ENCODE measurements around the gene PFDN2.

The PFDN2 gene

DNA sequence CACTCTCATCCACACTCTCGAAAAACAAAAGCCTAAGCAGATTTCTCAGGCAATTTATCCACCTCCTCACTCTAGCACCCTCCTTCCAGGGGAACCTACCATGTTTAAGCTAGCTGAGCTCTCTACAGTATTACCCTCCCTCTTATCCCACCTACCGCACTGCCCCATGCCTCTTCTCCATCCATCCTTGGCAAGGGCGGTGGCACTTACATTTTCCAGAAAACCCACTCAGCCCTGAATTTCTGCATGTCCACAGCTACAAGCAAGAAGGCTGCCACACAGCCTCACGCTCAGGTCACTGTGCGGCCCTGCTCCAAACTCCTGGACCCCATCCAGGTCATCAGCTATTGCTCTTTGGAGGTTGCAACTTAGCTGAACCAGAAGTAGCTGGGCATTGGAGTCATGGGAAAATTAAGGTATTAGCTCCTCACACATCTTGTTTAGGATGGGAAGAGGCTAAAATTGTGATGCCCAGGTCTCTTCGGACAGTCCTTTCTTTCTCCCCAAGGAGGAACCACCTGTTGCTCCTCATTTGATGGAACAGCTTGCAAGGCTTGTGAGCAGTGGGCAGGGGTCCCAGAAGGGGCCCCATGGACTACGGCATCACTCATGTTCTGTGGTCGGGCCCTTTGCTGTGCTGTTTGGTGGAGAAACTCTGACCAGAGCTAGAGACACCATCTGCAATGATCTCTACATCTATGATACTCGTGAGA is 18.6 kb downstream of the PFDN2 start:
- DNase-seq: no peak

DNA sequence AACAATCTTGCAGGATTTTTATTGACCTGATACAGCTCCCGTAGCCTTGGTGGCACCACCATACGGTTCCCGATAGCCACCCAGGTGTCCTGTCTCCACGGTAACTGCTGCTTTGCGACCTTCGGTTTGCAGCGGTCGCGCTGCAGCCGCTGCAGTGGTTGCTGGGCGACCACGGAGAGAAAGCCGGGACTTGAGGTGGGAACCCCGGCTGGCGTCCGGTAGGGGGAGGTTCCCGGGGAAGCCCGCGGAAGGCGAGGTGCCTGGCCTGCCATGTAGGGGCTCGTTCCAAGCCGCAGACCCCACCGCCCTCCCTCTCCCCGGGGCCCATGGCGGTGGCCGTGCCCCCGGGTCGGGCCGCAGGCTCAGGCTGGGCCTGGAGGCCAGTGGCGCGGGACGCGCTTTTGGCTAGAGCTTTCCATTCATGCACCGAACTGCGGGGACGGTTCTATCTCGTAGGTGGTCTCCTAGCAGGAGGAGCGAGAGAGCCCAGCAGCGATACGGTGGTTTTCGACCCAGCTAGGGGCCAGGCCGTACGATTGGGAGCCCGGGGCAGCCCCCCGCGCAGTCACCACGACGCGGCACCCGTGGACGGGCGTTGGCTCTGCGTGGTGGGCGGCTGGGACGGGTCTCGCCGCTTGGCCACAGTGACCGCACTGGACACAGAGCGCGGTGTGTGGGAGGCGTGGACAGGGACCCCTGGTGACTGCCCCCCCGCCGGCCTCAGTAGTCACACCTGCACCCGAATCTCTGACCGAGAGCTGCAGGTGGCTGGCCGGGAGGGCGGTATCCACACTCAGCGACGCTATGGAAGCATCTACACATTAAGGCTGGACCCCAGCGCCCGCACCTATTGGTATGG is 19.4 kb downstream of the PFDN2 start, which contains the start of gene KLHDC9:
Gene KLHDC9 (plus strand): TSS at position 152 of the 859 bp plus-strand sequence. CDS start 175 bp downstream, at position 327.
- peak; percentile 73 to 80 for DNase-seq

DNA sequence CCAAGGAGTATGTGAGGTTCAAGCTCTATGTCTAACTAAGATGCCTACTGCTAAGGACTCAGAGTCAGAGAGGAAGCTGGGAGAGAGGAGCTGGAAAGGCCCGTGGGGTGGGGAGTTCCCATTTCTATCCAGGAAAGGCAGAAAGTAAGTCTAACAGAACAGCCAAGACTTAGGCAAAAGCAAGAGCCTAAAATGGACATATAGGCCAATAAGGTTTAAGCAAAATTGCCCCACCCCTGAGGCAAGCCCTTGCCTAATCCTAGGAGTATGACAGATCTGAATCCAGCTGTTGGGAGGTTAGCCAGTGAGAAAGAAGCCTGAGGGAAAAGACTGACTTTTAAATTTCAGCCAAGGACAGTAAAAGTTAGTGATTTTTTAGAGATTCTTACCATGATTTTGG is 21.3 kb downstream of the PFDN2 start:
- DNase-seq: no peak

DNA sequence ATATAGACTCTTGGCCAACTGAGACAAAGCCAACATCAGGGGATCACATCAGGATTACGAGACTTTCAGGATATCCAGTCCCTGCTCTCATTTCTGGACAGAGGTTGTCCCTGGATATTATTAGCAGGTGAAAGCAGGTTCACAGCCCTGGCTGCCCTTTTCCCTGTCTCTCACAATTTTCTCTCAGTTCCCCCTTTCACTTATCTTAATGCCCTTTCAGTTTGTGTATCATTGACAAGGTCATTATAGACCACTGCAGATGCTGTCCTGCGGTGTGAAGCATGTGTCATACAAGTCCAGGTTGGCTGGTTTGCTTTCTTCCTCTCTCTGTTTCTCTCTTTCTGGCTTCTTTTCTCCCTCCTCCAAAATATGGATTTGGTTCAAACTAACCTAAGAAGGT is 21.8 kb downstream of the PFDN2 start:
- DNase-seq: no peak

DNA sequence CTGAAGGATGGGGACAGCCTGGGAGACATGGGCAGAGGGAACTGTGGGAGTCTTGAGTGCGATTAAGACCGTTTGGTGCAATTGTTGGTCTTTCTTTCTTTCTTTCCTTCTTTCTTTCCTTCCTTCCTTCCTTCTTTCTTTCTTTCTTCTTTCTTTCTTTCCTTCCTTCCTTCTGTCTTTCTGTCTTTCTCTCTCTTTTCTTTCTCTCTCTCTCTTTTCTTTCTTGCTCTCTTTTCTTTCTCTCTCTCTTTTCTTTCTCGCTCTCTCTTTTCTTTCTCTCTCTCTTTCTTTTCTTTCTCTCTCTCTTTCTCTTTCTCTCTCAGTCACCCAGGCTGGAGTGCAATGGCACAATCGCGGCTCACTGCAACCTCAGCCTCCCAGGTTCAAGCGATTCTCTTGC is 22.6 kb downstream of the PFDN2 start:
- DNase-seq: no peak

DNA sequence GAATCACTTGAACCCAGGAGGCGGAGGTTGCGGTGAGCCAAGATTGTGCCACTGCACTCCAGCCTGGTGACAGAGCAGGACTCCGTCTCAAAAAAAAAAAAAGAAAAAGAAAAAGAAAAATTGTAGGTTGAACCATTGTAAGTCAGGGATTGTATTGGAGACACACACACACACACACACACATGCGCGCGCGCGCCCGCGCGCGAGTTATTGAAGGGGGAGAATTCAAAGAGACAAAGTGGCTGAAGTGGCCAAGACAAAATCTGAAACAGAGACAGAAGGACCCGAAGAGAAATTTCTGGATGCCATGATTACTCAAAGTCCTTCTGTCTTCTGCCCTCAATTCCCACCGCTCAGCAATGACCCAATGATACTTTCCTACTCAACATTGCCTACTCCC is 23.4 kb downstream of the PFDN2 start:
- DNase-seq: no peak

DNA sequence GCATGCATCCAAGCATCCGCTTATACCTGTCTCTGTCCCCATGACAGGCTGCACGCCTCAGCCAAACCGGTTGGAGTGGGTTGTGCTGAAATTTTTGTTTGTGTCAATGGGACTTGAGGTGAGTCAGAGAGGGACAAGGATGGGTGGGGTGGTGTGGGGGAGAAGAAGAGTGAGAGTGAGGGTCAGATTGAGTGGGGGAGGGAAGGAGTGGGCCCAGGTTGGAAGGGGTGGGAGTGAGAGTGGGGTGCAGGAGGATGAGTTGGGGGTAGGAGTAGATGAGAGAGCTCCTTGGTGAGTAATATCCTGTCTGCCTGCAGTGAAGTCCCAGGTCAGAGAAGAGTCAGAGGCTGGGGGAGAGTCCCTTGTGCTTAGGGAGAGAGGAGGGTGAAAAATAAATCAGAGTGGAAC is 25.2 kb downstream of the PFDN2 start:
- DNase-seq: peak; percentile 47 to 62

DNA sequence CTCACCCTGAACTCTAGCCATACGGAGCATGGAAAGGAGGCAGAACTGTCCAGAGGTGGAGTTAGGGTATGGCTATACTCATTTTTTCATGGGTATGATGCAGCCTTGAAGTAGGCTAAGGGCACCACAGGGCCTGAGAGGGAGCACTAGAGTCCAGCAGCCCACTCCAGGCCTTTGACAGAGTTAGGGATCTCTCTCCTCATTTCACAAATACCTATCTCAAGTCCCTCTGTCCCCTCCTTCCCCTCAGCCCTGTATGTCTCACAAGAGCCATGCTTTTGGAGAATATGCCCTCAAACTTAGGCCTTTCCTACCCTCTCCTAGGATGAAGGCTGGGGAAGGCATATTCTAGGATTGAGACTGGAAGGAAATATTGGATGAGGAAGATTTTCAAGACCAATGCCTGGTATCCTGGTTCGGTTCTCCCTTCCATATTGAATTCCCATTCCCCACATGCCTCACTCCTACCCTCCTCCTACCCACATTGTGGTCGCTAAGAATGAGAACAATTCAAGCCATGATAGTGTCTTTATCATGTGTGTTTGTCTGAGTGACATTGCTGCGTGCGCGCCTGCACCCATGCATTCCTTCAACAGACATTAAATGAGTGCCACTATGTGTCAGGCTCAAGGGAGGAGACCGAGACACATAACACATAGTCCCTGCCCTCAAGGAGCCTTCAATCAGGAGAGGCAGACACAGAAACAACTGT is 25.9 kb downstream of the PFDN2 start:
- no peak for DNase-seq

DNA sequence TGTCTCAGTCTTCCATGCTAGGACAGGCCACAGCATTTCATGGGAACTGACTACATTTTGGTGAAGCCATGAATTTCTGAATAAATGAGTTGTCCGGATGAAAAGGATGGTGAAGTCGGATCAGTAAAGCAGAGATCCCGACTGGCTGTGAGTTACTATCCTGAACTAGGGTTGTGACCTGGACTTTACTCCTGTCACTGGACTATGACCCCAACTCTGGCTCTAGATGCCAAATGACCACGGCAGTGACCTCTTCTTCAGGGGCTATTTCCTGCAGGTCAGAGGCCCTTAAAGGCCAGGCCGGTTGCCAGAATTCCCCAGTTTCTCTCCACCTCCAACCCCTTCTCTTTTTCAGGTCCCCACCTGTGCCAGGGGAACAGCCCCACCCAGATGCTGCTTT is 26.7 kb downstream of the PFDN2 start:
- no peak for DNase-seq

DNA sequence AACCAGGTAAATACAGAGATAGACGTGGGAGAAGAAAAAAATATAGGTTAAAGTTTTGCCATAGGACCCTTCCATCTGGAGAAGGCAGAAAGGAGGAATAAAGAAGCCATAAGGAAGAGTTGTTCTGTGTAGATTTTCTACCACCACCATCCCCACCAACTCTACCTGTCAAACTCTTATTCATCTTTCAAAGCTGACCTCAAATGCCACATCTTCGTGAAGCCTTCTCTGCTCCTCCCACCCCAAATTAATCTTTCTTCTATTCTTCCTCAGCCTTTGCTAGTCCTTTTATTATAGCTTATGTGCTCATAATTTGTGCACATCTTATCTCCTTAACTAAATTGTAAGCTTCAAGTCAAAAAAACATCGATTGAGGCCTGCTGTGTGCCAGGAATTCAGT is 27.2 kb downstream of the PFDN2 start:
- no peak for DNase-seq

DNA sequence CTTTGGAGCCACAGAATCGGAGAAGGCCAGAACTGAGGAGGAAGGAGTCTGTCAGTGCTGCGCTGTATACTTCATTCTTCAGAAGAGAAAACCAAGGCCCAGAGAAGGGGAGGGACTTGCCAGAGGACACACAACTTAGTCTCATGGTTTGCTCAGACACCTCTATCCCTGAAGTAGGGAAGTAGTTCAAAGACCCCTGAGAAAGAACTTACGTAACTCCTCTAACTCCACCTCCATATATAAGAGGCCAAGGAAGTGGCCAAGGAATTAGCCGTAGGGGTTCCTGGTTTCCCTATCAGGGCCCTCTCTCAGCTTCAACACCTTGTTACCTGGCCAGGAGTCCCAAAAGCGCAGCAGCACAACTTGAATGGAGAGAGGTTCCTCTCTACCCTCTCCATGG is 27.9 kb downstream of the PFDN2 start:
- no peak for DNase-seq

DNA sequence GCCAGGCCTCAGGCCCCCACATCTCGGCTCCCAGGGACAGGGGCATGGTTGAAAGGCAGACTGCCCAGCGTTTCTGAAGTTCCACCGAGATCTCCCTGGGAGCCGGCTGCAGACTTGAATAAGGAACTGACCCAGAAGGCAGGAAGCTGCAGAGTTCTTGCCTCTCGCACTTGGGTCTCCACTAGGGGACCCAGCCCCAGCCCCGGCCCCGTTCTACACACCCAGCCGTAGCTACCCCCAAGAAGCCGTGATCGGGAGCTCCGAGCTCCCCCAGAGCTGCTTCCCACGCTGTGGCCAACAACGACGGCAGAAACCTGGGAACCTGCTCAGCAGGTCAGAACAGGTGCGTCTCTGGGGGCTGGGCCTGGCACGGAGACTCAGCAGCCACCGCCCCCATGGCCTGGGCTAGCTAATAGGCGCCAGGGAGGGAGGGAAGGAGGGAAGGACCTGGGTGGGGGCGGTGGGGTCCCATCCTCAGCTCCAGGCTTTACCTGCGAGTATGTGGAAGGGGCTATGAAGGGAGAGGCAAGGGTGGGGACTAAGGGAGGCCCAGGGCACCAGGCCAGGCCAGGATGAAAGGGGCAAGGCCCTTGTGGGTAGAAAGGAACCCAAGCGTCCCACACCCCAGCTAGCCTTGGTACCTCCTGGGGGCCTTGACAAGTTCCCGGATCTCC is 28.4 kb downstream of the PFDN2 start, which contains the start of gene NECTIN4:
Gene NECTIN4 (minus strand): TSS at position 308 of the 674 bp plus-strand sequence. CDS start 262 bp downstream, at position 46.
- DNase-seq: no peak

DNA sequence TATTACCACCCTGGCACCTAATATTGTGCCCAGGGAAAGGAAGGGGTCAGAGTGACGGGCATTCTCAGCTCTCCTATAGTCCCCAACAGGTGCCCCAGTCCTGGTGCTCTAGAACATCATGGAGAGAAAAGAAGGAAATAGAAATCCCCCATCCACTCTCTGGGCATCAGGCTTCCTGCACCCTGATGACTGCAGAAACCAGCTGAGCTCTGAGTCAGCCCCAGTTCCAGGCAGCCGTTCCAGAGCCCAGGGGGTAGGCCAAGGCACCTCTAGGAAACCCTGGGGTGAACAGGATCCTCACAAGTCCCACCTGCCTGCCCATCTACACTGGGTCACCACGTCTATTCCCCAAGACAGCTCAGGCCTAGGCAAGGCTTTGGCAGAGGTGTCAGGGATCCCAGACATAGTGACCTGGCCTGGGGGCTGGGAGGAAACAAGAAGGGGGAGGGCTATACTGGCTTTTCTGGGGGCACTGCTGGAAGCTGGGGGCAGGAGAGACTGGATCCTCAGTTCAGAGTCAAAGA is 29.2 kb downstream of the PFDN2 start:
- DNase-seq: no peak

DNA sequence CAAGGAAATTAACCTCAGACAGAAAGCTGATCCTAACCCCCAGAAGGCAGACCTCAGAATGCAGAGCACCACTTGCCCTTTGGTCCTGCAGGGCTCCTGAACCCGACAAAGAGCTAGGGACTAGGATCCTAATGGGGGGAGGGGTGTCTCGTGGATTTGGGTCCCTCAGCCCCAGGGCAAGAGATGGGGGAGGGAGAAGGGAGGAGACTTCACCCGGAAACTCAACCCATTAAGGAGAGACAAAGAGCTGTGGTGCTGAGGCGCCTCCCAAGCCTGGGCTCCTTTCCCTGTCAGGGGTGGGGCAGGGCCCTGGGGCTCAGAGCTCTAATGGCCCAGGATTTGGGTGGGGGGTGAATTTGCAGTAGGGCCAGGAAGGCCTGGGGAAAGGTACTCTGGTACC is 31.4 kb downstream of the PFDN2 start:
- DNase-seq: no peak

DNA sequence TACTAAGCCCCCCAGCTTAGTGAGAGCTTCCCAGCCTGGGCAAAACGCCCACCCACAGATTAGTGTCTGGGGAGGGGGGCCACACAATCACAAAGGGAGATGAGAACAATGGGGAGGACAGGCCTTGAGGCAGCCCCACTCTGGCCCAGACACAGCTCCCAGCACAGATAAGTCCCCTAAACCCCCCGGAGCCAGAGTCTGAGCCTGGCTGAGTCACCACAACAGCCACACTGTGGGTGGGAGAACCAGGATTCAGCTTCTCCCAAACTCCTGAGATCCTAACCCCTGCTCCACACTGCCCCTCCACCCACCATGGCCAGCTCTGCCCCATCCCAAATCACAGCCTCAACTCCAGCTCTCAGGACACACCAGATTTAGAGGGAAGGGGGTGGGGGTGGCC is 32.7 kb downstream of the PFDN2 start:
- no peak for DNase-seq

DNA sequence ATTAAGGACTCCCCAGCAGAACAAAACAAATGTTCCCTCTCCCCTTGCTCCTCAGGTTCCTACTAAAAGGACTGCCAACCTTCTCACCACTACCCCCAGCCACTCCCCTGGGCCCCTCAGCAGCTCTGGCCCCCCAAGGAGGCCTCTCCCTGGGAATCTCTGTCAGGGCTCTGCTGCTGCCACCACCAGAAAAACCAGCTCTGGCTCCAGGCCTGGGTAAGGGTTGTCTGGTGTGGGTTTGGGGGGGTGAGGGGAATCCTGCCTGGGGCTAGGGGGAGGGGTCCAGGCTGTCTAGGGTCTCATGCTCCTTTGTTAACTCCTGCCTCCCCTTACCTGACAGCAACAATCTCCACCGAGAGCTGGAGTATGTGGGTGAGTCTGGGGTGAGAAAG is 33.2 kb downstream of the PFDN2 start:
- no peak for DNase-seq

DNA sequence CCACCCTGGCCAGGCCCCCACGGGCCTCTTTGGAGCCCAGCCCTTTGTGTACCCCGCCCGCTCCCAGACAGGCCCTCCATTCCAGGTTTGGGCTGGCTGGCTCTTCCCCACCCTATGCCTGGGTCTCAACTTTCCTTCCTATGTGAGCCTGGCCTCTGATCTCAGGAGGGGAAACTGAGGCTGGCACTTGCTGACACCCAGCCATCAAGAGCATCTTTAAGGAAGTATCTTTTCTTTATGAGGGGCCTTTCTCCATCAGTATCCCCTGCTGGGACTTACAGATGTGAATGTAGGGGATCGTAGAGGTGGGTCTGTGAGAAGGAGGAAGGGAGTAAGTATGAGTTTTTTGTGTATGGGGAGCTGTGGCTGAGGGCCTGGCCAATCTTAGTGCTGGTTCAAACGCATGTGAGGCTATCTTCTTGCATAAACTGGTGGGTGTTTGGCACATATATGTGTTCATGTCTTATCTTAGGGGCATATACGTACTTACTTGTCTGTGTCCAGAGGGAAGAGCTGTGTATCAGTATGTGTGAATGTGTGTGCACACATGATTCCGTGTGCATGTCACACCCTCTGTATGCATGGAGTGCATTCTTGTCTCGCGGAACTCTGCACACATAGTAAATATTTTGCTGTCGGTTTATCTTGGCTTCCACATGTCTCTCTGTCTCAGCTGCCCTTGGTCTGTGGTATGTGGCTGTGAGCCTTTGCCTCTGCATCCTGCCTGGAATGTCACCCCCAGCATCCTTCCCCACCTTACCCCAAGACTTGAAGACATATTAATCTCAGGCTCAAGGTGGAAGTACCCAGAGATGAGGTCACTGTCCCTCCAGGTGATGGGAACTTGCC is 33.9 kb downstream of the PFDN2 start:
- DNase-seq: no peak

DNA sequence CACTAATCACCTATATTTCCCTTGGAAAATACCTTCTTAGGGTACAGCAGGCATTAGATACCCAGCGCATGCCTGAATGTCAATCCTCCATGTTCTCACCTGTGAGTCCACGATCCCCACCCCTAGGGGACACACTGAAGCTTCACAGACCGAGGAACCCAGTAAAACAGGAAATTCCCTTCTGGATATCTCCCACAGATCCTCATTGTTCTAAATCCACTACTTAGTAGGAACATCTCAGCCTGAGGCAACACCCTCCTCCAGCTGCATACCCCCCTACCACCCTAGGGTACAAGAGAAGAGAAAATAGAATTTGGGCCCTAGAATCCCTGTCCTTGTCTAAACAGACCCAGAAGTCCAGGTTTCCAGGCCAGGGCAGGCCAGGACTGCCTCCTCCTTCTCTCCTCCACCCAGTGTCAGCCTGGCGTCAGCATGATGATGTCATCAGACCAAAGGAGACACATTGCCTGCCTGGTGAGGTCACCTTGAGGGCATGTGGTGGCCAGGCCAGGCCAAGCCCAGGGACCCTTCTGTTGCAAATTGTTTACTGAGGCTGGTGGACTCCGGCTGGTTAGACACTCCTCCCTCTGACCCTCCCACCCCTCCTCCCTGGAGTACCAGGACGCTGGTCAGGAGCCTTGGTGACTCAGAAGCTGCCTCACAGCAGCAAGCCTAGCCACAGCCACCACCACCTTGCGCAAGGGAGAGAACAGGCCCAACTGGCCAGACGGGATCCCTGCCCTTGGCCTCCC is 34.7 kb downstream of the PFDN2 start:
- DNase-seq: no peak

DNA sequence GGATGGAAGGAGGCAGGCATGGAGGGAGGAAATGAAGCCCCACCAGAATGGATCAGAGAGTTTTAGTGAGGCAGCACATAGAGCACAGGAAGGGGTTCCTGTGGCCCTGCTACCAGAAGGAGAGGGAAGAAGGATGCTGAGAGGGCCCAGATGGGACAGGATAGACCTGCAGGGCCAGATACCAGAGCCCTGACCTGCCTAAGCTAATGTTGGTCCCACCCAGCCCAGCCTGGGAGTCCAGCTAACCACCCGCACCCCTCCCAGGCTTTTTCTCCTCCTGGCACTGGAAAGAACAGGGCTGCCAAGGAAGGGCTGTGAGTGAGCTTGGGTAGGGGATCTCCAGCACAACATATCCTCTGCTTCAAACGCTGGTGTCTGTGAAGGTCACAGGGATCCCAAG is 35.4 kb downstream of the PFDN2 start:
- no peak for DNase-seq

DNA sequence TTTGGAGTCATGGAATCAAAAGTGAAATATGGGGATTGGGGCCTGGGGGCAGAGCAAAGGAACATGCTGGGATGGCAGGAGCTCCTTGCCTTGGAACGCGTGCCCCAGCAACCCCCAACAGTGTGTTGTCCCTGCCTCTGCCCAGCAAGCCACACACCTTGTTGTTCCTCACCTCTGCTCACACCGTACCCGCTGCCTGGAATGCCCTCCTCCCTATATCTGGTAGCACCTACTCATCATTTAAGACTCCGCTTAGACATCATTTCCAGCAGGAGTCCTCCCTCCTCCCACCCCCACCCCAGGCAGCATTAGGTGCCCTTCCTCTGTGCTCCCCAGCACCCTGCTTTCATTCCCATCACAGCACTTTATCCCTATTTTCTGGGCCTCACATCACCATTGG is 36.3 kb downstream of the PFDN2 start:
- DNase-seq: no peak

All from activated CD4-positive, alpha-beta T cell treated with anti-CD3 and anti-CD28 coated beads, Interleukin-2, amount 50 U/mL, for 48 hours (primary cell).